ENCODE data around the gene INTS6. TPM values are rescaled to one million over a fixed set of nuclear protein-coding genes. Genes with fewer than 3 reads are reported as not detected.

The INTS6 gene
- total and polyA plus RNA-seq, 2 of the 4 experiments (the other 2 are of a cell fraction): 12.9 to 42.3 TPM

DNA sequence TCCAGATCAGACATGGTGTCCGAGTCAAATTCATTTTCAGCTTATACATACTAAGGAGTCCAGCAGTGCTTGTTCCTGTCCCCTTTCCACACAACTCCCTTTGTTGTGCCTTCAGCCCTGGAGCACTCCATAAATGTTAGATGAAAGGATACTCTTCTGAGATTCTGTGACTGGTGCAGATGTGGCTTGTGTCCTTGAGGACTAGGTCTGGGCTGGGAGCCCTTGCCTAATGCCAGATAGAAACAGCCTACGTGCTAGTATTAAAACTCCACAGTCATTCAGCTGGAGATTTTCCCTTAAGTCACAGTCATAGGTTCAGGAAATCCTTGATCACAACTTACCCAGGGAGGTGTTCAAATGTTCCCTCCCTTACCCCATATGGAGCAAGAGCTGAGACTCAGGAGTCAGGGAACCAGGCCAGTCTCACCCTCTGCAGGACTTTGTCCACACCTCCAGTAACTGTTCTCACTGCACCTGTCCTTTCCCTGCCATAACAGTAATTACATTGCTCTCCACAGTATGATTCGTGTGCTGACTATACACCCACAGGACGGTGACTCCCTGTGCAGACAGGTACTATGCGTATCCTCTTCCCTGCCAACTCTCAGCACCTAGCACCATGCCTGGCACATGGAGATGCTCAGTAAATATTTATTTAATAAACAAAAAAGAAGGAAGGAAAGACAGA lies 128.9 kb downstream of the INTS6 start:
- Histone ChIP-seq H3K4me3 (ENCODE audit: insufficient read depth, low read depth, low read length) (no peak overlapping the region), H2BK15ac (ENCODE audit: low read depth, low read length) (no peak overlapping the region), H3K4me2 (ENCODE audit: low read depth, low read length) (no peak overlapping the region), H2AFZ (replicated peaks; ENCODE audit: low read length, poor library complexity) (no peak overlapping the region), H3K4me1 (ENCODE audit: control insufficient read depth, insufficient read depth, low read length) (no peaks in the 10 kb centered on the region), H3K79me1 (ENCODE audit: low read depth in 1 of 2, low read length in 2 of 2) (no peaks in the 10 kb centered on the region), H2BK20ac (ENCODE audit: low read depth, low read length) (no peak overlapping the region), H2BK120ac (ENCODE audit: low read depth, low read length) (no peak overlapping the region), H3K23ac (ENCODE audit: low read depth, low read length) (no peak overlapping the region), H4K20me1 (ENCODE audit: insufficient read depth, low read length) (no peaks in the 10 kb centered on the region), H3K27me3 (ENCODE audit: control insufficient read depth, insufficient read depth, low read length) (peaks cover 20% of the 10 kb centered on the region), H3K9ac (ENCODE audit: low read depth, low read length) (no peak overlapping the region), H3K36me3 (ENCODE audit: control insufficient read depth, insufficient read depth, low read length) (no peaks in the 10 kb centered on the region), H4K5ac (ENCODE audit: low read depth, low read length) (no peak overlapping the region), H3K9me1 (ENCODE audit: insufficient read depth, low read length) (no peaks in the 10 kb centered on the region), H2AK5ac (ENCODE audit: low read depth, low read length) (no peak overlapping the region), H3K56ac (ENCODE audit: extremely low read depth, insufficient read depth, low read length) (no peak overlapping the region), H3K27ac (ENCODE audit: insufficient read depth, low read length) (no peak overlapping the region), H3K9me3 (ENCODE audit: control insufficient read depth, insufficient read depth, low read length) (no peaks in the 10 kb centered on the region), H3K18ac (ENCODE audit: low read depth, low read length) (no peak overlapping the region), H3K14ac (replicated peaks; ENCODE audit: low read depth, low read length) (no peak overlapping the region), H3K4ac (ENCODE audit: low read depth, low read length) (no peak overlapping the region), H4K91ac (ENCODE audit: insufficient read depth, low read depth, low read length) (no peak overlapping the region), H2AK9ac (replicated peaks; ENCODE audit: low read depth, low read length, poor library complexity) (no peak overlapping the region), H2BK5ac (ENCODE audit: low read depth, low read length, poor library complexity, severe bottlenecking) (no peak overlapping the region), H4K8ac (ENCODE audit: low read depth in 2 of 2, low read length in 2 of 2) (no peak overlapping the region)
- dilution Hi-C loops (cut with HindIII; ENCODE audit: low sequenced_read_pairs, unreplicated experiment) (no loop called here), intact Hi-C loops (cut with micrococcal nuclease) (no loop called here), in situ Hi-C loops (cut with MboI; ENCODE audit: low sequenced_read_pairs) (no loop called here)
- no peak for TF ChIP-seq SMC3 (IDR thresholded peaks at IDR 0.05; ENCODE audit: low read depth, low read length)
- no peak for TF ChIP-seq CEBPB (IDR thresholded peaks at IDR 0.05; ENCODE audit: low read depth, low read length)
- no peak for TF ChIP-seq POLR2A (IDR thresholded peaks at IDR 0.05; ENCODE audit: low read depth, low read length)
- no peak for TF ChIP-seq RAD21 (IDR thresholded peaks at IDR 0.05; ENCODE audit: low read length)
- WGBS, 2 experiments (ENCODE audit: extremely low coverage in 2 of 2, insufficient read length in 1 of 2): 100% methylated on average over 1 of the region's 5 CpGs; no CpG with 5 or more reads in 1 of the 2 experiments
- ChIA-PET CTCF (no interaction called here), POLR2A (ENCODE audit: unreplicated experiment) (no interaction called here)
- ATAC-seq (ENCODE audit: low read depth): no peak
- no TSS peak for BruUV-seq (replicated peaks)
- DNase-seq: no peak
